Measurements from ENCODE around the gene HPSE2. TPM values are rescaled to one million over a fixed set of nuclear protein-coding genes. Genes with fewer than 3 reads are reported as not detected.

HPSE2 gene
- total RNA-seq, 1 donor from 2014 or later: not detected

DNA sequence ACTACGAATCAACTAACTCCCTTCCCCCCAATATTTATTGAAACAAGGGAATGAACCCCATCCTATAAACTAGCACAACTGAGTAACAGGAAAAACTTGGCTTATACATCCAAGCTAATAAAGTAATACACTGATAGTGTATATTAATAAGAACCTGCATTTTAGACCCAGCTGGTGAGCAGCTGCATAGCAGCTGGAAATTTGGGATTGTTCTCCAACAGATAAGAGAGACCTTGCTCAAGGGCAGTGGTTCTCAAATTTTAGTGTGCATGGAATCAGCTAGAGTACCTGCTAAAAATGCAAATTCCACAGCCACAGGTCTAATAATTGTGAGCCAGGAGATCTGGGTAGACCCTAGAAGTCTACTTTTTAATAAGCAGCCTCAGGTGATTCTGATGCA is 404.3 kb downstream of the HPSE2 start:
- intact Hi-C loops (cut with micrococcal nuclease): no loop called here
- no peaks in the 10 kb centered on the region for H3K36me3 Mint-ChIP-seq (ENCODE audit: low read depth)
- no peak overlapping the region for H3K27ac Mint-ChIP-seq
- H3K9me3 Mint-ChIP-seq: no peaks in the 10 kb centered on the region
- no peak for DNase-seq (ENCODE audit: low spot score)
- H3K27me3 Mint-ChIP-seq (ENCODE audit: low read depth): no peaks in the 10 kb centered on the region
- H3K4me1 Mint-ChIP-seq (ENCODE audit: low read depth): no peaks in the 10 kb centered on the region
- H3K4me3 Mint-ChIP-seq (ENCODE audit: low read depth): no peak overlapping the region

DNA sequence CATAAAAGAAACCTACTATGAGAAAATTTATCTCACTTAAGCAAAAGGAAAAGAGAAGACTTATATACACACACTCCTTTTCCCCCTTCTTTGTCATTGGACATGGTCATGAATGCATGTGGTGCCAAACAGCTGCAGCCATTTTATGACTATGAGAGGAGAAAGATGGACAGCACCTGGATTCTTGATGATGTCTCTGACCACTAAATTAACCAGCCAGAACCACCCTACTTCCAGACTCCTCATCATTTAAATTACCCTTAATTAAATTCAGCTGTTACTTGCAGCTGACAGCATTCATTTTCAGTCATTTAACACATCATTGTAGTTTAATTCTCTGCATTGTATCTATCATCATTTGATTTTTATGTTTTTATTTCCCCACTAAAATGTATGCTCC is 409.9 kb downstream of the HPSE2 start:
- intact Hi-C loops (cut with micrococcal nuclease): no loop called here
- DNase-seq (ENCODE audit: low spot score): no peak
- H3K27ac Mint-ChIP-seq: no peak overlapping the region
- no peak overlapping the region for H3K4me3 Mint-ChIP-seq (ENCODE audit: low read depth)
- no peaks in the 10 kb centered on the region for H3K36me3 Mint-ChIP-seq (ENCODE audit: low read depth)
- no peaks in the 10 kb centered on the region for H3K27me3 Mint-ChIP-seq (ENCODE audit: low read depth)
- no peaks in the 10 kb centered on the region for H3K4me1 Mint-ChIP-seq (ENCODE audit: low read depth)
- H3K9me3 Mint-ChIP-seq: no peaks in the 10 kb centered on the region

DNA sequence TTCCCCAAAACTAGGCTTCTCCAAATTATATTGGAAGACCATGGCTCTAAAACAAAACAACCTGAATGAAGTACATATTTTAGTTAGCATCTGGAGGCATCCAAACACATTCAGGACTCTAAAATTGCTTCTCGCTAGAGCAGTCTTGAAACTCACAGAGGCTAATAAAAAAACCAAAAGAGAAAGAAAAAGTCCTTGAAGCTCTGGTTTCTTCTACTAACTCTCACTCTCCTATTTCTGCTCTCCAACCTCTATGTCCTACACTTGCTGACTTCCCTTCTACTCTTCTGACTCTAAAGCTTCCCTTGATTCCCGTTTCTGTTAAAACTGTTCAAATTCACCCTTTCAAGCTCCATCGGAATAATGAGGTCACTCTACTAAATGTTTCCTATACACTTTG is 418.3 kb downstream of the HPSE2 start:
- no peaks in the 10 kb centered on the region for H3K9me3 Mint-ChIP-seq
- no peaks in the 10 kb centered on the region for H3K4me1 Mint-ChIP-seq (ENCODE audit: low read depth)
- no peak for DNase-seq (ENCODE audit: low spot score)
- no peaks in the 10 kb centered on the region for H3K36me3 Mint-ChIP-seq (ENCODE audit: low read depth)
- intact Hi-C loops (cut with micrococcal nuclease): no loop called here
- H3K4me3 Mint-ChIP-seq (ENCODE audit: low read depth): no peak overlapping the region
- H3K27ac Mint-ChIP-seq: no peak overlapping the region
- no peaks in the 10 kb centered on the region for H3K27me3 Mint-ChIP-seq (ENCODE audit: low read depth)

DNA sequence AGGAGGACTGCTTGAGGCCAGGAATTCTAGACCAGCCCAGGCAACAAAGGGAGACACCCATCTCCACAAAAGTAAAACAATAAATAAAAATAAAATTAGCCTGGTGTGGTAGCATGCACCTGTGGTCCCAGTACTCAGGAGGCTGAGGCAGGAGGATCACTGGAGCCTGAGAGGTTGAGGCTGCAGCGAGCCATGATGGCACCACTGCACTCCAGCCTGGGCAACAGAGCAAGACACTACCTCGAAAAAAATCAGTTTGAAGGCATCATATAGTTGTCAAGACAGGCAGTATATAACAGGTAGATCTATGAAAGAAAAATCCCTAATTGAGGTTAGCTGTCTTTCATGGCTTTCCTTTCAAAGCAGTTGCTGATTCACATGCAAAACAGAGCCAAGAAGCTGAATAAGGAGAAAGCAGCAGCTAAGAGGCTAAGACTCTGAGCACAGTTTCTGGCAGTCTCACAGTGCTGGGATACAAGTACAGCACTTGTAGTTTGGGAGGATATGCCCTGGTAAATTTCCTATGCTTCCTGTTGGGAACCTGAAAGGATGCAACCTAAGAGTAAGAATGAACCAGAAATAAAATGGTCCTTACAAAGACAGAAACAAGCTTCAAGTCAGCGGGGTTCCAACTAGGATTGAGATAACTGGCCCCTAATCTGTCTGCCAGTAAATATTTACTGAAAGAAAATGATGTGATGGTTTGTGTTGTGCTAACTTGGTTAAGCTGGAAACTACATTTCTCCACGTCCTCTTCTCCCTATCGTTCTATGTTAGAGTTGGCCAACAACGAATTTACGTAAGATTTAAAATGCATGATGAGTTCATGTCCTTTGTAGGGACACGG is 420.4 kb downstream of the HPSE2 start:
- intact Hi-C loops (cut with micrococcal nuclease): no loop called here
- no peak overlapping the region for H3K4me3 Mint-ChIP-seq (ENCODE audit: low read depth)
- no peaks in the 10 kb centered on the region for H3K4me1 Mint-ChIP-seq (ENCODE audit: low read depth)
- no peaks in the 10 kb centered on the region for H3K9me3 Mint-ChIP-seq
- DNase-seq (ENCODE audit: low spot score): no peak
- H3K36me3 Mint-ChIP-seq (ENCODE audit: low read depth): no peaks in the 10 kb centered on the region
- no peaks in the 10 kb centered on the region for H3K27me3 Mint-ChIP-seq (ENCODE audit: low read depth)
- H3K27ac Mint-ChIP-seq: no peak overlapping the region

DNA sequence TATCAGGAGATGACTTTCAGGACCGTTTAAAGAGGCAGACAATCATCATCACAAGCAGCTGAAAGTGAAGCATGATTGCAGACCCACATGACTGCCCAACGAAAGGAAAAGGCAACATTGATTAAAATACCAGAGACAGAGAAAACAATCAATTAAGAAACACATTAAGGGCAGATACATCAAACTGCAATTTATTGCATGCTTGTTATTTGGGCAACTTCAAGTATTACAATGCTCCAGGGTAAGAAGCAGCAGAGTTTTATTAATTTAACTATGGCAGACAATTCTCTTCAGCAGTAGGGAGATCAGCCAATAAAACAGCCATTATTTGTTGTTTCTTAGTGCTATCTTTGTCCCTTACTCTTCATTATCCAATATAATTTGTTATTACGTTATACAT is 421.2 kb downstream of the HPSE2 start:
- intact Hi-C loops (cut with micrococcal nuclease): no loop called here
- H3K27ac Mint-ChIP-seq: no peak overlapping the region

DNA sequence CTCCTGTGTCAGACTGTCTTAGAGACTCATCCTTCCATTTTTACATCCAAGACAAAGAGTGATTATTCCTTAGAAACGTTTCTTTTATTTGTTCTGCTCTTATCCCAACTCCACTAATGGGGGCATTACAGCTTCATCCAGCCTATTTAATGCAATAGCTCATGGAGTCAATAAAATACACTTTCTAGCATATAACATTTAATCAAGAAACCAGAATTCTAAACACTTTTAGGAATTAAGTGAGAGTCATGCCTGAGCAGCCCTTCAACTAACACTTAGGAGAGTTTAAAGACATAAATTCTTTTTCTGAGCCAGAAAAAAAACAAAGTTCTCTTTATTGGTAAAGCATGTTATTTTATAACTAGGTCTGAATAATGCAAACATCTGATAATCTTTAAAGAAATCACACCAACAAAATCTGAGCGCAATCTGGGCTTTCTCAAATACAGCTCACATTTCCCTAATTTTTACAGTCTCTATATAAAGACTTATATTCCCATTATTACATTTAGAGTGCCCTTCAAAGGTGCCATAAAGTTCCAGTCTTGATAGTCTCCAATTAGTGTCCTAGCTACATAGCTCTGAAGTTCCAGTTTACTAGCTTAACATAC is 427.3 kb downstream of the HPSE2 start:
- DNase-seq (ENCODE audit: low spot score): no peak
- no peaks in the 10 kb centered on the region for H3K36me3 Mint-ChIP-seq (ENCODE audit: low read depth)
- no peak overlapping the region for H3K4me3 Mint-ChIP-seq (ENCODE audit: low read depth)
- no peaks in the 10 kb centered on the region for H3K27me3 Mint-ChIP-seq (ENCODE audit: low read depth)
- no peaks in the 10 kb centered on the region for H3K4me1 Mint-ChIP-seq (ENCODE audit: low read depth)
- intact Hi-C loops (cut with micrococcal nuclease): no loop called here
- no peak overlapping the region for H3K27ac Mint-ChIP-seq
- H3K9me3 Mint-ChIP-seq: no peaks in the 10 kb centered on the region

More for the DNA sequence above, 421.2 kb downstream of the HPSE2 start:
- H3K9me3 Mint-ChIP-seq: no peaks in the 10 kb centered on the region
- no peaks in the 10 kb centered on the region for H3K36me3 Mint-ChIP-seq (ENCODE audit: low read depth)
- H3K27me3 Mint-ChIP-seq (ENCODE audit: low read depth): no peaks in the 10 kb centered on the region
- no peaks in the 10 kb centered on the region for H3K4me1 Mint-ChIP-seq (ENCODE audit: low read depth)
- no peak for DNase-seq (ENCODE audit: low spot score)
- no peak overlapping the region for H3K4me3 Mint-ChIP-seq (ENCODE audit: low read depth)

DNA sequence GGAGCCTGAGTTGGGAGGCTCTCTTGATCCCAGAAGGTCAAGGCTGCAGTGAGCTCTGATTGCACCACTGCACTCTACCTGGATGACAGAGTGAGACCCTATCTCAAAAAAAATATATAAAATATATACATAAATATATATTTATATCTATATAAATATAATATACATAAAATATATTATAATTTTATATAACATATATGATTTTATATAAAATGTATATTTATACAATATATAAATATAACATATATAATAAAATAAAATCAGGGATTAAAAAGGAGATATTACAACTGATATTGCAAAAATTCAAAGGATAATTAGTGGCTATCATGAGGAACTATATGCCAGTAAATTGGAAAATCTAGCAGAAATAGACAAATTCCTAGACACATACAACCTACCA is 435.4 kb downstream of the HPSE2 start:
- Mint-ChIP-seq H3K27ac (no peak overlapping the region), H3K36me3 (ENCODE audit: low read depth) (no peaks in the 10 kb centered on the region), H3K27me3 (ENCODE audit: low read depth) (no peaks in the 10 kb centered on the region), H3K9me3 (no peaks in the 10 kb centered on the region), H3K4me3 (ENCODE audit: low read depth) (no peak overlapping the region), H3K4me1 (ENCODE audit: low read depth) (no peaks in the 10 kb centered on the region)
- intact Hi-C loops (cut with micrococcal nuclease): no loop called here
- DNase-seq (ENCODE audit: low spot score): no peak

DNA sequence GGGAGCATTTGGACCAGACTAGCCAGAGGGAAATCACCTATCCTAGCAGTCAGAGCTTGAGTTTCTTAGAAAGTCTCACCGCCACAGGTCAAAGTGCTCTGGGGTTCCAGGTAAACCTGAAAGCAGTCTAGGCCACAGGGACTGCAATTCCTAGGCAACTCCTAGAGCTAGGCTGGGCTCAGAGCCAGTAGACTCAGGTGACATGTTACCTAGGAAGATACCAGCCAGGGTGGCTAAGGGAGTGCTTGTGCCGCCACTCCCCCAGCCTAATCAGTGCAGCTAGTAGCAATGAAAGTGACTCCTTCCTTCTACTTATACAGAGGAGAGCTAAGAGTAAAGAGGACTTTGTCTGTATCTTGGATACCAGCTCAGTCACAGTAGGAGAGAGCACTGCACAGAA is 440.2 kb downstream of the HPSE2 start:
- intact Hi-C loops (cut with micrococcal nuclease): no loop called here
- no peak for DNase-seq (ENCODE audit: low spot score)
- no peaks in the 10 kb centered on the region for H3K4me1 Mint-ChIP-seq (ENCODE audit: low read depth)
- H3K9me3 Mint-ChIP-seq: no peaks in the 10 kb centered on the region
- no peak overlapping the region for H3K4me3 Mint-ChIP-seq (ENCODE audit: low read depth)
- H3K27me3 Mint-ChIP-seq (ENCODE audit: low read depth): no peaks in the 10 kb centered on the region
- no peaks in the 10 kb centered on the region for H3K36me3 Mint-ChIP-seq (ENCODE audit: low read depth)
- no peak overlapping the region for H3K27ac Mint-ChIP-seq

DNA sequence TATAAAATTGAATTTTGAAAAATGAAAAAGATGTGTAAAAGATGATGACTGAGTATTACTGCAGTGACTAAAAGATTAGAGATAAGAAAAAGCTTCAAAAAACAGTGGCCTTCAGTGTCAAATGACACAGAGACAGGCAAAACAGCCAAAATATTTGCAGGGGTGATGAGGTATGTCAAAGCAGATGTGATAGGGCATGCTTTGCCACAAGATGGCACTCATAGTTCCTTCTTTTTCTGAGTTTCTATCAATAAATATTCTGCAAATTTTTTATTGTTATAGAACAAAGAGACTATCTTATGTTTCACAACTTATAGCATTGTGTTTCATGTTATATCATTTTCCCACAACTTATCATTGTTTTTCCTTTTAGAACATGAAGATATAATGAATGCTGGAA is 444.8 kb downstream of the HPSE2 start:
- H3K9me3 Mint-ChIP-seq: no peaks in the 10 kb centered on the region
- H3K27ac Mint-ChIP-seq: no peak overlapping the region
- no peak overlapping the region for H3K4me3 Mint-ChIP-seq (ENCODE audit: low read depth)
- no peaks in the 10 kb centered on the region for H3K27me3 Mint-ChIP-seq (ENCODE audit: low read depth)
- intact Hi-C loops (cut with micrococcal nuclease): no loop called here
- no peaks in the 10 kb centered on the region for H3K4me1 Mint-ChIP-seq (ENCODE audit: low read depth)
- DNase-seq (ENCODE audit: low spot score): no peak
- H3K36me3 Mint-ChIP-seq (ENCODE audit: low read depth): no peaks in the 10 kb centered on the region

DNA sequence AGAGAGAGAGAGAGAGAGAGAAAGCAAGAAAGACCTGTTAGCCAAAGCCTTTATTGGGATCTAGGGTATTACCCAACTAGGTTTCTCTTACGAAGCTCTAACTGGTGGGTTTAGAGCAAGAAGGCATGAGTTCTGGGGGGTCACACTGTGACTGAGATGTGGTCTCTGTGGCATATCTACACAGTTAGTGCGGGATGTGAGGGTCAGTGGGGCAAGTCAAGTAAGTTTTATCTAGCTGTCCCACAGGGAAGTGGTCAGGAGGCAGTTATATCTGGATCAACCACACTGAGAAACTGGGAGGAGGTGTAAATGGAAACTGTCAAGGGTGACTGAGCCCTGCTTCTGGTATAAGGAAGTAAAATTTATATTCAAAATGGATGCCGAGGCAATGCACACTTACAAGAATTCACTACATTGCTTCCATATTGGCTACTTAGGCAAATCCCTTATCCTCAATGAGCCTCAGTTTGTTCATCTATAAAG is 457.3 kb downstream of the HPSE2 start:
- no peaks in the 10 kb centered on the region for H3K36me3 Mint-ChIP-seq (ENCODE audit: low read depth)
- H3K4me3 Mint-ChIP-seq (ENCODE audit: low read depth): no peak overlapping the region
- H3K9me3 Mint-ChIP-seq: no peaks in the 10 kb centered on the region
- H3K27ac Mint-ChIP-seq: no peak overlapping the region
- intact Hi-C loops (cut with micrococcal nuclease): no loop called here
- H3K4me1 Mint-ChIP-seq (ENCODE audit: low read depth): no peaks in the 10 kb centered on the region
- no peaks in the 10 kb centered on the region for H3K27me3 Mint-ChIP-seq (ENCODE audit: low read depth)
- DNase-seq (ENCODE audit: low spot score): no peak

DNA sequence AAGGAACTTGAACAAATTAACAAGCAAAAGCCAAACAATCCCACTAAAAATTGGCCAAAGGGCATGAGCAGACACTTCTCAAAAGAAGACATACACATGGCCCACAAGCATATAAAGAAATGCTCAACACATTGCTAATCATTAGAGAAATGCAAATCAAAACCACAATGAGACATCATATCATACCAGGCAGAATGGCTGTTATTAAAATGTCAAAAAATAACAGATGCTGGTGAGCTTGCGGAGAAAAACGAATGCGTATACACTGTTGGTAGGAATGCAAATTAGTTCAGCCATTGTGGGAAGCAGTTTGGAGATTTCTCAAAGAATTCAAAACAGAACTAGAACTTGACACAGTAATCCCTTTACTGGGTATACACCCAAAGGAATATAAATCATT is 477.2 kb downstream of the HPSE2 start:
- Mint-ChIP-seq H3K9me3 (no peaks in the 10 kb centered on the region), H3K36me3 (ENCODE audit: low read depth) (no peaks in the 10 kb centered on the region), H3K27ac (no peak overlapping the region), H3K4me3 (ENCODE audit: low read depth) (no peak overlapping the region), H3K27me3 (ENCODE audit: low read depth) (no peaks in the 10 kb centered on the region), H3K4me1 (ENCODE audit: low read depth) (no peaks in the 10 kb centered on the region)
- intact Hi-C loops (cut with micrococcal nuclease): no loop called here
- no peak for DNase-seq (ENCODE audit: low spot score)

DNA sequence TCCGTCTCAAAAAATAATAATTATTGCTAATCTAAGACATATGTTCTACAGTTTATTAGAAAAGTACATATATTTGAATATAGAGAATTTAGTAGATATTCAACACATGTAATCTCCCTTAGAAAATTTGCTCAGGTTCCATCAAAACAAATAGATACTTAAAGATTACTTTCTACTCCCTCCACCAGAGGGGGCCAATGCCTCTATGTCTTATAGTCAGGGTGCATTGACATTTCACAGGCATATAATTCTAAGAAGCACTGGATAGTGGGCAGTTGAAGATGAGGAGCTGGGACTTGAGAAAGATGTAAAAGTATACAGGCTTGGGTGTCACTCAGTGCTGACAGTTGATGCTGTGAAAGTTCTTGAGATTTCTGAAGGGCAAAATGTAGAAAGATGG is 487.4 kb downstream of the HPSE2 start:
- no peak for DNase-seq (ENCODE audit: low spot score)
- no peaks in the 10 kb centered on the region for H3K4me1 Mint-ChIP-seq (ENCODE audit: low read depth)
- intact Hi-C loops (cut with micrococcal nuclease): loop anchor here (5.0 kb wide), 1 partner anchor 499 kb away; no protein-coding TSS in a partner anchor
- no peaks in the 10 kb centered on the region for H3K27me3 Mint-ChIP-seq (ENCODE audit: low read depth)
- H3K27ac Mint-ChIP-seq: no peak overlapping the region
- H3K4me3 Mint-ChIP-seq (ENCODE audit: low read depth): no peak overlapping the region
- no peaks in the 10 kb centered on the region for H3K9me3 Mint-ChIP-seq
- H3K36me3 Mint-ChIP-seq (ENCODE audit: low read depth): no peaks in the 10 kb centered on the region

DNA sequence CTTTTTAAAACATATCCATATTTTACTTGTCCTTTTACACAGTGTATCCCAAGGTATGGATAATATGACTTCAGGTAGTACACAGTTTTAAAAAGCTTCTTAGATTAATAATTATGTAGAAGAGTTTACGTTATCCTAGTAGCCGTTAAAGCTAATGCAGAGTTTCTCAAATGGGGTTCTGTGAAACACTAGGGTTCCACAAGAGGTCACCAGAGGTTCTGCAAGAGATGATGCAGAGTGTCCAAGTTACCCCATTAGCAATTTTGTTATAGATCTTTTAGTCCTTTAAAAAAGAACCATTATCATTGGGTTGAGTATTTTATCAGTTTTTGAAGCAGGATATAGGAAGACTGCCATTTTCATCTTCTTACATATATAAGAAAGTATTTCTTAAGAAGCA is 490.0 kb downstream of the HPSE2 start:
- intact Hi-C loops (cut with micrococcal nuclease): loop anchor here (5.0 kb wide), 1 partner anchor 502 kb away; no protein-coding TSS in a partner anchor
- DNase-seq (ENCODE audit: low spot score): no peak
- H3K27ac Mint-ChIP-seq: no peak overlapping the region
- no peaks in the 10 kb centered on the region for H3K27me3 Mint-ChIP-seq (ENCODE audit: low read depth)
- no peaks in the 10 kb centered on the region for H3K9me3 Mint-ChIP-seq
- H3K4me3 Mint-ChIP-seq (ENCODE audit: low read depth): no peak overlapping the region
- H3K4me1 Mint-ChIP-seq (ENCODE audit: low read depth): no peaks in the 10 kb centered on the region
- H3K36me3 Mint-ChIP-seq (ENCODE audit: low read depth): no peaks in the 10 kb centered on the region

Data from activated T-helper 2 cell treated with anti-CD3 and anti-CD28 coated beads, Interferon-gamma antibody, Interleukin-2, Interleukin-4, amounts not matched to agents 10 μg/mL and 5 μg/mL and 100 μg/mL, durations not matched to agents 14 hours and 24 hours and 36 hours (primary cell).